ENCODE measurements around the gene WDPCP.

DNA sequence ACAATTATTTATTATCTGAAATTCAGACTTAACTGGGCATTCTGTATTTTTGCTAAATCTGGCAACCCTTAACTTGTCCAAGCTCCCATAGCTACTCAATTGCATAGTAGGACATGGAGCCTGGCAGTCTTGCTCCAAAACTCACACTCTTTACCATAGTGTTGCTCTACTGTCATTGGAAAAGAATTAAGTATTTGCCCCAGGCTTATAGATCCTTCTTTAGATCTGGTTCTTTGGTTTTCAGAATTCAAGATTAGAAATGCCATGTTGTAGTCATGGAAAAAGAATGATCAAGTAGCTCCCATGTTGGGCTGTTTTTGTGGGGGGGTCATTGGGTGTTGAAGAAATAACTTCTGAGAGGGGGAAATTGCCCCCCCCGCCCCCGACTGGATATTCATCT lies 240.9 kb downstream of the WDPCP start:
- TF ChIP-seq, protein P1, sequence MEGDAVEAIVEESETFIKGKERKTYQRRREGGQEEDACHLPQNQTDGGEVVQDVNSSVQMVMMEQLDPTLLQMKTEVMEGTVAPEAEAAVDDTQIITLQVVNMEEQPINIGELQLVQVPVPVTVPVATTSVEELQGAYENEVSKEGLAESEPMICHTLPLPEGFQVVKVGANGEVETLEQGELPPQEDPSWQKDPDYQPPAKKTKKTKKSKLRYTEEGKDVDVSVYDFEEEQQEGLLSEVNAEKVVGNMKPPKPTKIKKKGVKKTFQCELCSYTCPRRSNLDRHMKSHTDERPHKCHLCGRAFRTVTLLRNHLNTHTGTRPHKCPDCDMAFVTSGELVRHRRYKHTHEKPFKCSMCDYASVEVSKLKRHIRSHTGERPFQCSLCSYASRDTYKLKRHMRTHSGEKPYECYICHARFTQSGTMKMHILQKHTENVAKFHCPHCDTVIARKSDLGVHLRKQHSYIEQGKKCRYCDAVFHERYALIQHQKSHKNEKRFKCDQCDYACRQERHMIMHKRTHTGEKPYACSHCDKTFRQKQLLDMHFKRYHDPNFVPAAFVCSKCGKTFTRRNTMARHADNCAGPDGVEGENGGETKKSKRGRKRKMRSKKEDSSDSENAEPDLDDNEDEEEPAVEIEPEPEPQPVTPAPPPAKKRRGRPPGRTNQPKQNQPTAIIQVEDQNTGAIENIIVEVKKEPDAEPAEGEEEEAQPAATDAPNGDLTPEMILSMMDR (IDR thresholded peaks at IDR 0.05) = no peak
- TF ChIP-seq POLR2A (IDR thresholded peaks at IDR 0.05; ENCODE audit: low read length) (no peak), MYC (IDR thresholded peaks at IDR 0.05; ENCODE audit: borderline replicate concordance, low read length) (no peak), CEBPB (IDR thresholded peaks at IDR 0.05) (no peak), ZFP36 (IDR thresholded peaks at IDR 0.05; ENCODE audit: borderline replicate concordance, partially characterized antibody) (no peak), HDAC2 (IDR thresholded peaks at IDR 0.05) (no peak), RAD21 (conservative IDR thresholded peaks at IDR 0.05 in 1 of 2, IDR thresholded peaks at IDR 0.05 in 1 of 2) (no peak)

Data from A549 (cell line).